ENCODE measurements around the gene IL31RA. TPM values are rescaled to one million over a fixed set of nuclear protein-coding genes. Genes with fewer than 3 reads are reported as not detected.

IL31RA gene
- total RNA-seq, 1 donor from 2014 or later, result not detected

DNA sequence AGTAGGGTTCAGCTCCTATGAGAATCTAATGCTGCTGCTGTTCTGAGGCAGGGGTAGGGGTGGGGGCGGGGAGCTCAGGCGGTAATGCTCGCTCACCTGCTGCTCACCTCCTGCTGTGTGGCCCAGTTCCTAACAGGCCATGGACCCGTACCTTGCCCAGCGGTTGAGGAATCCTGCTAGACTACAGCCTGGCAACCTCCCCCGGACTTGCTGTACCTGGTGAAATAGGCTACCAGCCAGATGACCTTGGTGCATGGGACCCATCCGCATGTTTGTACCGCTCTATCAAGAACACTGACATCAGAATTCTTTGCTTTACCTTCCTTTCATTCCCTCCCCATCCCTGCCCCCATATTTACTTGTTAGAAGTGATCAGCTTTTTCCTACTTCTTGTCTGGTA, 15.3 kb downstream of the IL31RA start:
- H3K27me3 Mint-ChIP-seq (ENCODE audit: low read depth), result no peaks in the 10 kb centered on the region
- no peak overlapping the region for H3K4me3 Mint-ChIP-seq
- H3K27ac Mint-ChIP-seq (ENCODE audit: unreplicated experiment), result no peak overlapping the region
- no peaks in the 10 kb centered on the region for H3K36me3 Mint-ChIP-seq (ENCODE audit: low read depth)
- DNase-seq (ENCODE audit: low read depth, low spot score), result no peak
- no peaks in the 10 kb centered on the region for H3K4me1 Mint-ChIP-seq
- peaks cover 3% of the 10 kb centered on the region for H3K9me3 Mint-ChIP-seq
- TF ChIP-seq, protein P1, sequence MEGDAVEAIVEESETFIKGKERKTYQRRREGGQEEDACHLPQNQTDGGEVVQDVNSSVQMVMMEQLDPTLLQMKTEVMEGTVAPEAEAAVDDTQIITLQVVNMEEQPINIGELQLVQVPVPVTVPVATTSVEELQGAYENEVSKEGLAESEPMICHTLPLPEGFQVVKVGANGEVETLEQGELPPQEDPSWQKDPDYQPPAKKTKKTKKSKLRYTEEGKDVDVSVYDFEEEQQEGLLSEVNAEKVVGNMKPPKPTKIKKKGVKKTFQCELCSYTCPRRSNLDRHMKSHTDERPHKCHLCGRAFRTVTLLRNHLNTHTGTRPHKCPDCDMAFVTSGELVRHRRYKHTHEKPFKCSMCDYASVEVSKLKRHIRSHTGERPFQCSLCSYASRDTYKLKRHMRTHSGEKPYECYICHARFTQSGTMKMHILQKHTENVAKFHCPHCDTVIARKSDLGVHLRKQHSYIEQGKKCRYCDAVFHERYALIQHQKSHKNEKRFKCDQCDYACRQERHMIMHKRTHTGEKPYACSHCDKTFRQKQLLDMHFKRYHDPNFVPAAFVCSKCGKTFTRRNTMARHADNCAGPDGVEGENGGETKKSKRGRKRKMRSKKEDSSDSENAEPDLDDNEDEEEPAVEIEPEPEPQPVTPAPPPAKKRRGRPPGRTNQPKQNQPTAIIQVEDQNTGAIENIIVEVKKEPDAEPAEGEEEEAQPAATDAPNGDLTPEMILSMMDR (conservative IDR thresholded peaks at IDR 0.05), result no peak

DNA sequence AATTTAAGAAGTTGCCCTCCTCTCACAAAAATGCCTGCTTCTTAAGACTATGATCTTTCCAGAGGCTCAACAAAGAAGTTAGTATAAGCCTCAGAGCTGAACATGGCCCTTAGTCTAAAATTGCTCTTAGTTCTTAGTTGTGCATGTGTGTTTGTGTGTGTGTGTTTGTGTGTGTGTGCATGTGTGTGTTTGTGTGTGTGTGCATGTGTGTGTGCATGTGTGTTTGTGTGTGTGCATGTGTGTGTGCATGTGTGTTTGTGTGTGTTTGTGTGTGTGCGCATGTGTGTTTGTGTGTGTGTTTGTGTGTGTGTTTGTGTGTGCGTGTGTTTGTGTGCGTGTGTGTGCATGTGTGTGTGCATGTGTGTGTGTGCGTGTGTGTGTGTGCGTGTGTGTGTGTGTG, 15.8 kb downstream of the IL31RA start:
- Mint-ChIP-seq H3K4me1 (no peaks in the 10 kb centered on the region), H3K27ac (ENCODE audit: unreplicated experiment) (no peak overlapping the region), H3K27me3 (ENCODE audit: low read depth) (no peaks in the 10 kb centered on the region), H3K36me3 (ENCODE audit: low read depth) (no peaks in the 10 kb centered on the region), H3K4me3 (no peak overlapping the region), H3K9me3 (no peaks in the 10 kb centered on the region)
- TF ChIP-seq, protein P1 (conservative IDR thresholded peaks at IDR 0.05), result no peak
- no peak for DNase-seq (ENCODE audit: low read depth, low spot score)

DNA sequence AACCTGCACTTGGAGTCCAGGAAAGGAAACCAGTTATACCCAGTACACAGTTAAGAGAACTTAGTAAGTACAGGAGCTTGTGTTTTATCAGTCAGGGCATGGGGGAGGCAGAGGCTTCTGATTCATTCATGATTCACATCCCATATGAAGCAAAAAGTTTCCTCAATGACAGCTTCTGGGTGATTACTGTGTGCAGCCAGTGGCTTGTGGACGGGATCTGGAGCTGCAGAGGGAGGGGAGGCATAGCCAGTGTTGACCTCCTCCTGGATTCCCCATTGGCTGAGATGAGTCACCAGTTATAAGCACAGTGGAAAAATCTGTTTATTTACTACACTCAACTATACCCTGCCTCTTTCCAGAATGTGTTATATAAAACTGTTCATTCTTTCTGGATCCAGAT, 17.7 kb downstream of the IL31RA start:
- no peak overlapping the region for H3K4me3 Mint-ChIP-seq
- no peaks in the 10 kb centered on the region for H3K4me1 Mint-ChIP-seq
- H3K27me3 Mint-ChIP-seq (ENCODE audit: low read depth), result no peaks in the 10 kb centered on the region
- no peaks in the 10 kb centered on the region for H3K36me3 Mint-ChIP-seq (ENCODE audit: low read depth)
- TF ChIP-seq, protein P1 (conservative IDR thresholded peaks at IDR 0.05), result no peak
- DNase-seq (ENCODE audit: low read depth, low spot score), result no peak
- no peaks in the 10 kb centered on the region for H3K9me3 Mint-ChIP-seq
- no peak overlapping the region for H3K27ac Mint-ChIP-seq (ENCODE audit: unreplicated experiment)

DNA sequence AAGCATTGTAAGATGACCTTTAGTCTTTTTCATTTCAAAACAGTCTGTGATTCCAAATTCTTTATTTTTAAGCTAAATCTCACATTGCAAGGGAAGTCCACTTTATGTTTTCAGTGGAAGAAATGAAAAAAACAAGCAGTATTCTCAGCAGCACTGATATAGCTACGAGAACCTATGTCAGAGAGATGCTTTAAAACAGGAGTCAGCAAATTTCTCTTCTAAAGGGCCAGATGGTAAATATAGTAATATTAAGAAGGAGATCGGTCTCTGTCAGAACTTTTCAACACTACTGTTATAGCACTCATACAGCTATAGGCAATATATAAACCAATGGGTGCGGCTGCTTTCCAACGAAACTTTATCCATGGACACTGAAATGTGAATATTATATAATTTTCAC, 18.7 kb downstream of the IL31RA start:
- no peaks in the 10 kb centered on the region for H3K27me3 Mint-ChIP-seq (ENCODE audit: low read depth)
- no peak overlapping the region for H3K4me3 Mint-ChIP-seq
- no peaks in the 10 kb centered on the region for H3K4me1 Mint-ChIP-seq
- no peak overlapping the region for H3K27ac Mint-ChIP-seq (ENCODE audit: unreplicated experiment)
- no peak for DNase-seq (ENCODE audit: low read depth, low spot score)
- TF ChIP-seq, protein P1 (conservative IDR thresholded peaks at IDR 0.05), result no peak
- H3K36me3 Mint-ChIP-seq (ENCODE audit: low read depth), result no peaks in the 10 kb centered on the region
- peaks cover 2% of the 10 kb centered on the region for H3K9me3 Mint-ChIP-seq

DNA sequence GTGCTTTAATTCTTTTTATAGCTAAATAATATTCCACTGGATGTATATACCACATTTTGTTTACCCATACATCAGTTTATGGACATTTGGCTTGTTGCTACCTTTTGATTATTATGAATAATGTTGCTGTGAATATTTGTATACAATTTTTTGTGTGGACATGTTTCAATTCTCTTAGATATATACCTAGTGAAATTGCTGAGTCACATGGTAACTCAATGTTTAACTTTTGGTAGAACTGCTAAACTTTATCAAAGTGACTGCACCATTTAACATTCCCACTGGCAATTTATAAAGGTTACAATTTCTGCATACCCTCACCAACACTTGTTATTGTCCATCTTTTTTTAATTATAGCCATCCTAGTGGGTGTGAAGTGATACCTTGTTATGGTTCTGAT, 22.1 kb downstream of the IL31RA start:
- H3K36me3 Mint-ChIP-seq (ENCODE audit: low read depth), result no peaks in the 10 kb centered on the region
- TF ChIP-seq, protein P1 (conservative IDR thresholded peaks at IDR 0.05), result no peak
- H3K27me3 Mint-ChIP-seq (ENCODE audit: low read depth), result no peaks in the 10 kb centered on the region
- no peak overlapping the region for H3K4me3 Mint-ChIP-seq
- H3K27ac Mint-ChIP-seq (ENCODE audit: unreplicated experiment), result no peak overlapping the region
- peaks cover 9% of the 10 kb centered on the region for H3K9me3 Mint-ChIP-seq
- H3K4me1 Mint-ChIP-seq, result no peaks in the 10 kb centered on the region
- no peak for DNase-seq (ENCODE audit: low read depth, low spot score)

DNA sequence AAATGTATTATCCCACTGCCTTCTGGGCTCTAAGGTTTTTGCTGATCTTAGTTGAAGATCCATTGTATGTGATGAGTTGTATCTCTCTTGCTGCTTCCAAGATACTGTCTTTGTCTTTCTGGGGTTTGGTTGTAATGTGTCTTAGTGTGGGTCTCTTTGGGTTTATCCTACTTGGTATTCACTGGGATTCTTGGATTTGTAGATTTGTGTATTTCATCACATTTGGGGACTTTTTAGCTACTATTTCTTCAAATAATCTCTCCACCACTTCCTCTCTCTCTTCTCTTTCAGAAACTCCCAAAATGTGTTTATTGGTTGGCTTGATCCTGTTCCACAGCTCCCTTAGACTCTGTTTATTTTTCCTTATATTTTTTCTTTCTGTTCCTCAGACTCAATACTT, 26.5 kb downstream of the IL31RA start:
- no peaks in the 10 kb centered on the region for H3K36me3 Mint-ChIP-seq (ENCODE audit: low read depth)
- H3K27ac Mint-ChIP-seq (ENCODE audit: unreplicated experiment), result no peak overlapping the region
- no peak overlapping the region for H3K4me3 Mint-ChIP-seq
- no peak for DNase-seq (ENCODE audit: low read depth, low spot score)
- no peaks in the 10 kb centered on the region for H3K4me1 Mint-ChIP-seq
- peaks cover 12% of the 10 kb centered on the region for H3K9me3 Mint-ChIP-seq
- TF ChIP-seq, protein P1 (conservative IDR thresholded peaks at IDR 0.05), result no peak
- H3K27me3 Mint-ChIP-seq (ENCODE audit: low read depth), result no peaks in the 10 kb centered on the region

Data from neural crest cell (in vitro differentiated cells).